ENCODE measurements around the gene MID1.

MID1 gene

DNA sequence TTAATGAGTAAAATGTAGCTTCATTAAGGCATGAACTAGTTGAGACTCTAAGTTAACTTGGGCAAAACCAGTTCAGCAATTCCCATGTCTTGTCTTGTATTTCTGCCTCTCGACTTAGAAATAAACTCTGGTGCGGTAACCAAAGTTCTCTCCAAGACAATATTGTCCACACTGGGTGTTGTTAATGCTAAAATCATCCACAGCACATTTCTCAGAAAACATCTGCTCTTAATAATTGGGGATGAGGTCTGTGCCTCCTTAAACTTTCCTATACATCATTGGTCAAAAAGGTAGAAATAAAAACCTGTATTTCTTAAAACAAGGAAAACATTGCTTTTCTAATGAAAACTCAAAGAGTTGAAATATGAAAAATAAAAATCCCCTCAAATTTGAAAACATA, 32.9 kb upstream of the MID1 start:
- Histone ChIP-seq H3K4me3 (ENCODE audit: insufficient read depth, low read length, poor library complexity, severe bottlenecking) (no peak overlapping the region), H2AFZ (ENCODE audit: low read depth, low read length, severe bottlenecking) (no peak overlapping the region), H3K9me2 (replicated peaks; ENCODE audit: insufficient read depth, low read length) (no peaks in the 10 kb centered on the region), H3K27ac (ENCODE audit: low read depth, low read length) (no peak overlapping the region), H3K9ac (ENCODE audit: low read length) (no peak overlapping the region), H3K36me3 (ENCODE audit: low read length) (no peaks in the 10 kb centered on the region), H3F3A (ENCODE audit: insufficient read depth) (no peaks in the 10 kb centered on the region), H3K27me3 (ENCODE audit: low read length) (no peaks in the 10 kb centered on the region), H3K9me3 (ENCODE audit: insufficient read depth, low read length) (no peaks in the 10 kb centered on the region), H4K20me1 (ENCODE audit: low read depth, low read length) (no peaks in the 10 kb centered on the region), H3K4me2 (ENCODE audit: low read depth, low read length, poor library complexity, severe bottlenecking) (no peak overlapping the region), H3K79me2 (ENCODE audit: insufficient read depth, low read length) (no peaks in the 10 kb centered on the region)
- TF ChIP-seq CTCF (IDR thresholded peaks at IDR 0.05; ENCODE audit: insufficient read depth, low read length, poor library complexity, severe bottlenecking) (no peak), EZH2phosphoT487 (conservative IDR thresholded peaks at IDR 0.05; ENCODE audit: low read length) (no peak)

DNA sequence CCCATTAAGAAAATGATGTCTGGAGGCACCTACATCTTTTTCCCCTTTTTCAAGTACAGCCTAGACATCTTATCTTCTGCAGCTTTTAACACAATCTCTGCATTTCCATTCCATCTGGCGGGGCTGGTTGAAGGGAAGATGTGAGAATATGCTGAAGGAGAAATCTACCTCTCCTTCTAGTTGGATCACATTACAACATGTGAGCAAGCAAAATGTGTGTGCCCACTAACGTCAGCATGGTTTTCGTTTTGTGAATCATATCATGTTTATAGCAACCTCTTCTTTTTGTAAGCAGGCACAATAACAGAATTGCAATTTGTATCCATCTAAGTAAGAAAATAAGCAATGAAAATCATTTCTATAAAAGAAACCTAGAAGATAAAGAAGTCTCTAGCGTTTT, 28.9 kb upstream of the MID1 start:
- no peaks in the 10 kb centered on the region for H3K27me3 ChIP-seq (ENCODE audit: low read length)
- H3F3A ChIP-seq (ENCODE audit: insufficient read depth), result no peaks in the 10 kb centered on the region
- H3K9ac ChIP-seq (ENCODE audit: low read length), result no peak overlapping the region
- H3K4me2 ChIP-seq (ENCODE audit: low read depth, low read length, poor library complexity, severe bottlenecking), result no peak overlapping the region
- no peak overlapping the region for H3K27ac ChIP-seq (ENCODE audit: low read depth, low read length)
- no peaks in the 10 kb centered on the region for H3K79me2 ChIP-seq (ENCODE audit: insufficient read depth, low read length)
- no peak overlapping the region for H3K4me3 ChIP-seq (ENCODE audit: insufficient read depth, low read length, poor library complexity, severe bottlenecking)
- TF ChIP-seq EZH2phosphoT487 (conservative IDR thresholded peaks at IDR 0.05; ENCODE audit: low read length) (no peak), CTCF (IDR thresholded peaks at IDR 0.05; ENCODE audit: insufficient read depth, low read length, poor library complexity, severe bottlenecking) (no peak)
- no peaks in the 10 kb centered on the region for H3K9me3 ChIP-seq (ENCODE audit: insufficient read depth, low read length)
- no peaks in the 10 kb centered on the region for H3K36me3 ChIP-seq (ENCODE audit: low read length)
- H3K9me2 ChIP-seq (replicated peaks; ENCODE audit: insufficient read depth, low read length), result no peaks in the 10 kb centered on the region
- no peak overlapping the region for H2AFZ ChIP-seq (ENCODE audit: low read depth, low read length, severe bottlenecking)
- H4K20me1 ChIP-seq (ENCODE audit: low read depth, low read length), result no peaks in the 10 kb centered on the region

GRCh38 chrX:10648614-10649013, 28.2 kb upstream of the MID1 start:
- Histone ChIP-seq H3F3A (ENCODE audit: insufficient read depth) (no peaks in the 10 kb centered on the region), H3K4me2 (ENCODE audit: low read depth, low read length, poor library complexity, severe bottlenecking) (no peak overlapping the region), H3K9ac (ENCODE audit: low read length) (no peak overlapping the region), H3K27ac (ENCODE audit: low read depth, low read length) (no peak overlapping the region), H4K20me1 (ENCODE audit: low read depth, low read length) (no peaks in the 10 kb centered on the region), H3K9me3 (ENCODE audit: insufficient read depth, low read length) (no peaks in the 10 kb centered on the region), H3K4me3 (ENCODE audit: insufficient read depth, low read length, poor library complexity, severe bottlenecking) (no peak overlapping the region), H3K36me3 (ENCODE audit: low read length) (no peaks in the 10 kb centered on the region), H3K79me2 (ENCODE audit: insufficient read depth, low read length) (no peaks in the 10 kb centered on the region), H2AFZ (ENCODE audit: low read depth, low read length, severe bottlenecking) (no peak overlapping the region), H3K9me2 (replicated peaks; ENCODE audit: insufficient read depth, low read length) (no peaks in the 10 kb centered on the region), H3K27me3 (ENCODE audit: low read length) (no peaks in the 10 kb centered on the region)
- TF ChIP-seq EZH2phosphoT487 (conservative IDR thresholded peaks at IDR 0.05; ENCODE audit: low read length) (no peak), CTCF (IDR thresholded peaks at IDR 0.05; ENCODE audit: insufficient read depth, low read length, poor library complexity, severe bottlenecking) (no peak)

DNA sequence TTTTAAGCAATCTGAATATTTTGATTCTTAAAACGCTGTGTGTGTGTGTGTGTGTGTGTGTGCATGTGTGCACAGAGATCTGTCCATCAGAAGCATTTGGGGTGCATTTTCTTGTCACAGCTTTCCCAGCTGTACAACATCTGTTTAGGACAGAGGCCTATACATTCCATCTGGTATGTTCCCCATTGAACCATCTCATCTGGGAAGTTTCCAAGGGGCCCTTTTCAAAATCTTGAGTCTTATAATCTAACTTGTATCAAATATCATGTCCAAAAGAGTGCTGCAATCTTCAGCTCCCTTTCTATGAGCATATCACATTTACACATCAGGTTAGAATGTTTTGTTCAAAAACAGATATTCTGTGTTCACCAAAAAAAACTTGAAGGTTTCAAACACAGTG, 16.5 kb upstream of the MID1 start:
- Histone ChIP-seq H3K36me3 (ENCODE audit: low read length) (no peaks in the 10 kb centered on the region), H2AFZ (ENCODE audit: low read depth, low read length, severe bottlenecking) (no peak overlapping the region), H3K4me3 (ENCODE audit: insufficient read depth, low read length, poor library complexity, severe bottlenecking) (no peak overlapping the region), H3K79me2 (ENCODE audit: insufficient read depth, low read length) (no peaks in the 10 kb centered on the region), H3F3A (ENCODE audit: insufficient read depth) (no peaks in the 10 kb centered on the region), H3K9me2 (replicated peaks; ENCODE audit: insufficient read depth, low read length) (no peaks in the 10 kb centered on the region), H3K9me3 (ENCODE audit: insufficient read depth, low read length) (no peaks in the 10 kb centered on the region), H3K9ac (ENCODE audit: low read length) (no peak overlapping the region), H3K27ac (ENCODE audit: low read depth, low read length) (no peak overlapping the region), H3K27me3 (ENCODE audit: low read length) (no peaks in the 10 kb centered on the region), H3K4me2 (ENCODE audit: low read depth, low read length, poor library complexity, severe bottlenecking) (no peak overlapping the region), H4K20me1 (ENCODE audit: low read depth, low read length) (no peaks in the 10 kb centered on the region)
- TF ChIP-seq EZH2phosphoT487 (conservative IDR thresholded peaks at IDR 0.05; ENCODE audit: low read length) (no peak), CTCF (IDR thresholded peaks at IDR 0.05; ENCODE audit: insufficient read depth, low read length, poor library complexity, severe bottlenecking) (no peak)

Measured in SU-DHL-6 (cell line).